HG03060 (cell line): ENCODE measurements around the gene RNF144B.
"Not testable (repeated sequence)": the region's sequence is repeated elsewhere in the genome, so short reads cannot be mapped to it uniquely, and the experiment has no call there.

ENCODE experiments used
- ATAC-seq: cut with Tn5 transposase; IDR thresholded peaks from one replicate; pipeline ENCODE4 v1.9.1; 2021; ENCODE audit warnings: low read depth, moderate number of reproducible peaks; ENCODE audit not compliant: unreplicated experiment

Gene RNF144B

DNA sequence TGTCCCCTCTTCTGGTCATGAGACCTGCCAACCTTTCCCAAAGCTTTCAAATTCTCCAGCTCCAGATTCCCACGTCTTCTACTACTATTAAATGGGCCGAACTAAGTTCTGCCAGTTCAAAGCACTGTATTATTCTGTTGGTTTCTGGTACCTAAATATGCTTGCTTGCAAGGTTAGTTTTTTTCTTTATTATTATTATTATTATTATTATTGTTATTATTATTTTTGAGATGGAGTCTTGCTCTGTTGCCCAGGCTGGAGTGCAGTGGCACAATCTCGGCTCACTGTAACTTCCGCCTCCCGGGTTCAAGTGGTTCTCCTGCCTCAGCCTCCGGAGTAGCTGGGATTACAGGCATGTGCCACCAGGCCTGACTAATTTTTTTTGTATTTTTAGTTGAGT lies 17.8 kb downstream of the RNF144B start:
- ATAC-seq, result not testable (repeated sequence)

DNA sequence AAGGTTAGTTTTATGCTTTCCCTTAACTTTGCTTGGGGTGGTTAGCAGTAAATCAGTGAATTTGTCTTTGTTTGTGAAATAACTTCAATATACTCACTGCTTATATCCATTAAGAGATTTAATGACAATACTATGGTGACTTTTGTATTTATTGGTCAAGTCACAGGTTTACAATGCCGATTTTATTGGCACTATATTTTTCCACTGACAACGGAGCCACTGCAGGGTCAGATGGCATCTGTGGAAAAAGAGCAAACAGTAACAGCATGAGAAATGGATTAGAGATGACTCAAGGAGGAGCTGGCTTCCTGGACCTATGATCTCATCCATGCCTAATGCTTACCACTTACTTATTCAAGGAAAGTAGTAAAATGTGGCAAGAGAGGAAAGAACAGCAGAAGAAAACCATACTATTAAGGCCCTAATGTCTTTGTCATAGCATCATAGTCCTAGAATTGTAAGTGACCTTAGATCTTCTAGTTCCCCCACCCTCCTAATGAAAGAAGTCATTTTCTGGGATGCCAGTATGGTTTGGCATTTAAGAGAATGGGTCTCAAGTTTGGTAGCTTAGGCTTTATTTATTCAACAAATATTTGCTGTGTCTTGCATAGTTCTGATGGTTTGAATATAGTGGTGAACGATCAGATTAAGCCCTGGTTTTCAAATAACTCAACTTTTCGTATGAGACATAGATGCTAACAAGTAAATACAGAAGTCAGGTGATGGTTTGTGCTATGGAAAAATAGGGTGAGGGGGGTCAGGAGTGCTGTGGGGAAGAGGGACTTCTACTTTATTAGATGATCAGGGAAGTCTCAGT lies 18.5 kb downstream of the RNF144B start:
- ATAC-seq, result no peak

DNA sequence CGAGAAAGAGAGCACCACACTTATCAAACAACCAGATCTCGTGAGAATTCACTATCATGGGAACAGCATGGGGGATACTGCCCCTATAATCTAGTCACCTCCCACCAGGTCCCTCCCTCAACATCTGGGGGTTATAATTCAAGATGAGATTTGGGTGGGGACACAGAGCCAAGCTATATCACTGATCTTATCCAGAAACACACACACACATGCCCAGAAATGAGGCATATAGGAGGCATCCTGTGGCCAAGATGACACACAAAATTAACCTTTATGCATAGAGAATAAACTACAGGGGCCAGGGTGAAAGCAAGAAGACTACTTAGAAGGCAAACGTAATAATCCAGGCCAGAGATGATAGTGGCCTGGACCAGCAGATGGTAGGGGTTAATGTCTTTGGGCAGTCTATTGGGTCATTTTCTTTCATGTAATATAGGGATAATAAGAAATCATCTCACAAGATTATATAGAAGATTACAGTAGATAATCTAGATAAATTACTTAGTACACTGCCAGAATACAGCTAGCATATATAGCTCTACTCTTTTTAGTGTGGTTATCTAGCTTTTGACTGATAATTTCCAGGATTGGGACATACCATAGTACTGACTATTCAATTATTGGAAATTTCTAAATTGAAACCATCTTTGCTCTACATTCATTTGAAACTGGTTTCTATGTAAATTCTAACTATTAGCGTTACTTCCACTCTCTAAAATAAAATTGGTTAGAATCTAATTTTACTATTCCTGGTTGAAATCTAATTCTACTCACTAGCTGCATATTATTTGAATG lies 20.0 kb downstream of the RNF144B start:
- ATAC-seq, result no peak

DNA sequence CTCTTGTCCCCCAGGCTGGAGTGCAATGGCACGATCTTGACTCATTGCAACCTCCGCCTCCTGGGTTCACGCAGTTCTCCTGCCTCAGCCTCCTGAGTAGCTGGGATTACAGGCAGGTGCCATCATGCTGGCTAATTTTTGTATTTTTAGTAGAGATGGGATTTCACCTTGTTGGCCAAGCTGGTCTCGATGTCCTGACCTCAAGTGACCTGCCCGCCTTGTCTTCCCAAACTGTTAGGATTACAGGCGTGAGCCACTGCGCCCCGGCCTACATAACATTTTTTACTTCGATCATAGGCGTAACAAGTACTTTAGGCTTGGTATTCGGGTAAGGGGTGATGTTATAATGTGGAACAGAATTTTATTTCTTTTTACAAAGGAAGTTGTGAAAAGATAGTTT lies 22.5 kb downstream of the RNF144B start:
- ATAC-seq, result not testable (repeated sequence)

DNA sequence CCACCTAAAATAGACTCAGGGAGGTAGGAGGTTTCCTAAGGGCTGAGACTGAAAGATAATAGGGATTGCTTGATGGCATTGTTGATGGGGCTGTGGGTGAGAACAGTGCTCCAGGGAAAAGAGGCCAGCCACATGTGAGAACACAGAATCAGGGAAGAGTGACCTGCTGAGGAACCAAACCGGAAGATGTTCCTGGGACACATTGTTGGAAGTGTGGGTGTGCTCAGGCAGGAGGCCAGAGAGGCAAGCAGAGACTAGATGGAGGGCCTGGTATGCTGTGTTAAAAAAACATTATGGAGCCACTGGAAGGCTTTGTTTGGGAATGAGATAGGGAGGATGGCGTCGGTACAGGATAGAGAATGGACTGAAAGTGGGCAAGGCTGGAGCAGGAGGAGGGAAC lies 23.3 kb downstream of the RNF144B start:
- ATAC-seq, result no peak

DNA sequence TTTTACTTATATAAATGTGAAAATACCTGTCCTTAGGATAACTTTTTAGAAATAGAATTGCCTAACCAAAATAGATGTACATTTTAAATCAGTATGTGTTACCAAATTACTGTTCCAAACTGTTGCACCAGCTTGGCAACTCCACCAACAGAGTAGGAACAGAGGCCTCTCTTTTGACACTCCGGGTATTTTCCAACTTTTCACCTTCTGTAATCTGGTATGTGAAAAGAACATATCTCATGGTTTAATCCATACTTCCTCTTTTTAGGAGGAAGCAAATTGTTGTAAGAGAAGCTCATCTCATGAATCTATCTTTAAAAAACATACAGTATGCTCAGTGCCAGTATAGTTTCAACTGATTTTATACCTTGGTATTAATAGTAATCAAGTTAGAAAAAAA lies 24.9 kb downstream of the RNF144B start:
- ATAC-seq, result no peak

DNA sequence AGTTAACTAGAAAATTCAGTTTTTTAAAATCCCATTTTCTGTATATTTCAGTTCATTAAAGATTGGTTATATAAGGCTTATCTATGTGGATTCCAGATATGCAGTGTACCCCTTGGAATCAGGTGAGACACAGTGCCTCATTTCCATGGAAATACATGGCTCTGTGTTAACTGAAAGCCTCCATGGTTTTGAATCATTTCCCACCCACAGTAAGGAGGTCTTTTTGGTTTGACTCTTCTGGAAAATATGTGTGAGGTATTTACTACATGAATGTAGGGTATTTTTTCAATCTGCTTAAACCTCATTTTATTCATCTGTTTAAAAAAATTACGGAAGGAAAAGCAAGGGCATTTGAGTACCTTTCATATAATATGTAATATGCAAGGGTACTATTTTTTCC lies 25.5 kb downstream of the RNF144B start:
- no peak for ATAC-seq

DNA sequence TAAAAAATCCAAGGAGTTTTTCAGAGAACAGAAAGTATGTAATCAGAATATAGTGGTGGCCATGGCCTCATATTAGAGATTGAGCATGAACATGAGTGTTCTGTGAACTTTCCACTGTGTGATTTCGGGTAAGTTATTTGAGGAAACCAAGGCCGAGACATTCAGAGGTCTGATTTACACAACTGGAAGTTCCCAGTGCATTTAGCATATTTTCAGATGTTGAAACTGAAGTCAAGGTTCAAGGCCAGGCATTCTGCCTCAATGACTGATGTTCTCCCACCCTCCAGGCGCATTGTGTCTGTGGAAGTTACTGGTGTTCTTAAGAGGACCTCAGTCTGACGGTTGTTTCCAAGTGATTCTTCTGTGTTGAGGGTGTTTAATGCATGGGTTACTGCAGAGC lies 26.2 kb downstream of the RNF144B start:
- ATAC-seq, result no peak

DNA sequence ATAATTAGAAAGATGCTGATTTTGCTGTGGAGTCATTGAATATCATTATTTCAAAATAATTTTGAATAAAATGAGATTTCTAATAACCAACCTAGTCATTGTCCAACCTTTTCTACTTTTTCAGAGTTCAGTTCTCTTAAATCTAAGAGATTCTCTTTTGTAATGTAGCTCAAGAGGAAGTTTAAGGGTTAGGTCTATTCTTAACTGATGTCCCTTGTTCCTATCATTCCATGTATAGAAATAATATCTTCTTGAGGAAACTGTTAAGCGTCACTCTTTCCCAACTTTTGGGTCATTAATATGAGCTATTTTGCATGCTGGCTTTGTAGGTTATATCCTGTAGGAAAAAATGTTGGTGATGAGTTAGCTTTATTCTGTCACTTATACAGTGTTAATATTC lies 27.0 kb downstream of the RNF144B start:
- no peak for ATAC-seq

DNA sequence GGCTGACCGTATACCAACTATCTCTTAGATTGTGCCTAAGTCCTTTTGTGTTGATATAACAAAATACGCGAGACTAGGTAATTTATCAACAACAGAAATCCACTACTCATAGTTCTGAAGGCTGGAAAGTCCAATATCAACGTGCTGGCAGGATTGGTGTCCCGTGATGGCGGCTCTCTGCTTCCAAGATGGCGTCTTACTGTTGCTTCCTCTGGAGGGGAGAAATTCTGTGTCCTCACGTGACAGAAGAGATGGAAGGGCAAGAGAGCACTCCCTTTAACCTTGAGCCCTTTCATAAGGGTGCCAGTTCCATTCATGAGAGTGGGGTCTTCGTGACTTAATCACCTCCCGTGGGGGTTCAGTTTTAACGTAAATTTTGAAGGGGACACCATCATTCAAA lies 28.1 kb downstream of the RNF144B start:
- ATAC-seq, result no peak

DNA sequence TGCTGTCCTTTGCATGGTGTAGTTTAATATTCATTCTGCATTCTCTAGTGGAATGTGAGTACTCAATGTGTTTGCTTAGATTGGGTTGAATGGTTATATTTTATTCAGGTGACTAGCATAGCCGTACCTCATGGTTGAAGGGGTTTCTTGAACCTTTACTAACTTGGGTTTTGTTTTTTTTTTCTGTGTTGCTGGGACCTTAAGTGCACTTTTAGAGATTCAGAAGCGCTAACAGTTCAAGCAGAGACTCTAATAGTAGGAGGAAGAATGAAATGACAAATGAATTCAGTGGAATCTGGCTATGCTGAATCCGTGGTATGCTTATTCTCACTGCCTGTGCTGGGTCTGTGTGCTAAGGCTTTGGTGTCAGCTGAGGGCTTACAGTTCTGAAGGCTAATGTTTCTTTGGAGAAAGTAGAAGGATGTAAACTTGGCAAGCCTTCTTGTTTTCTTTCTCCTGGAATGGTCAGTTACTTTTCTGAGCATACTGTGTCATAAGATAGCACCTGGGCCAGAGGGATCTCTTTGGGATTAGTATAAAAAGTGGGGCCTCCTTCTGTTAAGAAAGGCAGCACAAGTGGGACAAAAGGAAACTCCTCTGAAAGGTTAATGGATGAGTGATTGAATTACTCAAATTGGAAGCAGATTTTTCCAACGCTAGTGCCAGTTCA lies 28.7 kb downstream of the RNF144B start:
- ATAC-seq, result no peak

DNA sequence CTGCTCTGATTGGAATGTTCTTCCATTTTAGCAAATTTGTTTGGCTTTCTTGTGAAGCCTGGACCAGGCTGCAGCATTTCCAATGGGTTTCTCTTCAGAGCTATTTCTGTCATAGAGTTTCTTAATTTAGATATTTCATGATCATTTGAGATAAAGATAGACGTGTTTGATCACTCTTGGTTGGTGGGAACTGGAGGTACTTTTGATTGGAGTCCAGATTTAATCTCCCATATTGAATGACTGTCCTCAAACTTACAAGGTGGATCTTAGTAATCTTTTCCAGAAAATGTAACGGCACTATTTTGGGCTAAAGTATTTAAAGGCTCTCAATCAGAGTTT lies 29.2 kb downstream of the RNF144B start:
- no peak for ATAC-seq

DNA sequence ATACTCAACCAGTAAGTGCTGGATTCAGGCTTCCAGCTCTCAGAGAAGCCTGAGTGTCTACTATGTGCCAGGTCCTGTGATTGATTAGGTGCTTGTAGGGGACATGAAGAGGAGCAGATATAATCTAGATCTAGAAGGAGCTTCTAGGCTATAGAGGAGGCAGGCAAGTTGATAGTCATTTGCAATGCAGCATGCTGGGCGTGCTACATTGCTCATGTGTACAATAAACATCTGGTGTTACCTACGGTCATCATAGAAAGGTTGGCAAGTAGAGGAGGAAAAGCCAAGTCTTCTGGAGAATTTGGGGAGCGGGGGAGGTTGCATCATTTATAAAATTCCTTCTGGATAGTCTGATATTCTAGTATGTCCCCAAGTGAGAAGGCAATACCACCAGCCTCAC lies 33.2 kb downstream of the RNF144B start:
- no peak for ATAC-seq

DNA sequence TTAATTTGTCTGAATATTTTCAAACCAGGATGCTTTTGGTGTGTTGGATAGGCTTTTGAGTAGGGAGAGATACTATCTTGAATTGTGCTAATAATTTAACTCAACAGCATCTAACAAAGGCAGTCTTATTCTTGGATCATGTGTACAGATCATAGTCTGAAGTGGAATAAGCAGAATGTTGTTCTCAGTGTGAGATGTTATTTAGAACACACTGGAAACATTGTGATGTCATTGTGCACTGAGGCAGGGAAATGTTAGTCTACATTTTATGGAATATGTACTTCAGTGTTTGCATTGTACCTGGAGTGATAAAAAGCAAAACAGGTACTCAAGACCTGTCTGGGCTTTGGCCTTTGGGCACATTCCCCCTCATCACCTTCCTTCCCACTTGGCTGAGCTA lies 35.0 kb downstream of the RNF144B start:
- no peak for ATAC-seq

DNA sequence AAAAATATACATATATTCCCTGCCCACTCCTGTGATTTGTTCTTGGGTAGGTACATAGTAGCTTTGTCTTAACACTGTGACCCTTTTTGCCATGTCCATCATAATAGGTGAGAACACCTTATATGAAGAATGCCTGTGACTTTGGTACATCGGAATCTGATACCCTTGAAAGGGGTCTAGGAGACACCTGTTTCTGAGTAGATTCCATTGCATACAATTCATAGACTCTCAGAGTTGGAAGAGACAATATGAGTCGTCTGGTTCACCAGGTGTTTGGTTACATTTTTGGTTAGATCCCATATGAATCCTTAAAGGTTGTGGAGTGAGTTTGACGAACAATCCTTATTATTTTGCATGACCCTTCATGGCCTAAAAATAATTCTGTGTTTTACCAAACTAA lies 36.3 kb downstream of the RNF144B start:
- ATAC-seq, result no peak

DNA sequence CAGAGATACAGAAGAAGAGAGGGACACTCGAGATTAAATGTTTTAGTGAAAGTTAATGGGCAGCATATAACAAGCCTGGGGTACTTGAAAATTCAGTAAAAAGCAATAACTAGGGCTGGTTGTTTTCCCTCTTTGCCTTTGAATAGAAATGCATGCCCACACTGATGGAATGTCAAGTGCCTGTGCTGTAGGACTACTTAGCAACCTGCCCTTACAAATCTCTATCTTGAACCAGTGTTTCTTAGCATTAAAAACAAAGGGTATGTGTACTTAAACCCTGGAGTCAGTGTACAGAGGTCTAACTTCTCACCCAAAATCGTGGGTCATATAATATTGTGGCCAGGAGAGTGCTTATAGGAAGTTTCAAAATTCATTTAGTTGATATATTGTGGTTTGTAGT lies 37.1 kb downstream of the RNF144B start:
- no peak for ATAC-seq

DNA sequence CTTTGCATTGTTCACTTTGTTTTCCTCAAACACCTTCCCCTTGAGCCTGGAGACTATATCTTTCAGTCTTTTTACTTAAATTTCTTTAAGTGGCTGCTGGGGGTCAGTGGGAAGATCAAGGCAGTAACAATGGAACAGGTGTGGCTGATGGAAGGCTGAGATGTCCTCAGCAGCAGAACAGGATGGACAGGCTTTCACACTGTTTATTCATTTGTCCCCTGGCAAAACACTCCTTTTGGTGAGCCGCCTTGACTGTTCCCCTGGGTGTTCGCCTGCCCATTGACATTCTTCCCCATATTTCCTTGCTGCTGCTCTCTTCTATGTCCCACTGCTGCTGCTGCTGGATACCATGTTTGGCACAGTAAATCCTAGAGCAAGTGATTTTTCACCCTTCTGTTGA lies 38.1 kb downstream of the RNF144B start:
- ATAC-seq, result no peak

DNA sequence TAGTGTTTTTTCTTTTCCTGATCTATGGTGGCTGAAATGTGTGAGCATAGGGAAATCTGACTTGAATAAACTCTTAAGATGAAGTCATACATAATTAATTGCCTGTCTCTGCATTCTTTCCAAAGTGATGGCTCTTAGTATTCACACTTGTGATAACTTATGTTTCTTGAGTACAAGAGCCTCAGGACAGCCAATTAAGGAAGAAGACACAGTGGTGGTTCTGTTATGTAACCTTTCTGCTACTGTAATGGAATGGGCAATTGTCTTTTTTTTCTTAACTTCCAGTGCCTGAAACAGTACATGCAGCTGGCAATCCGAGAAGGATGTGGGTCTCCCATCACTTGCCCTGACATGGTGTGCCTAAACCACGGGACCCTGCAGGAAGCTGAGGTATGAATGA lies 40.1 kb downstream of the RNF144B start:
- no peak for ATAC-seq

DNA sequence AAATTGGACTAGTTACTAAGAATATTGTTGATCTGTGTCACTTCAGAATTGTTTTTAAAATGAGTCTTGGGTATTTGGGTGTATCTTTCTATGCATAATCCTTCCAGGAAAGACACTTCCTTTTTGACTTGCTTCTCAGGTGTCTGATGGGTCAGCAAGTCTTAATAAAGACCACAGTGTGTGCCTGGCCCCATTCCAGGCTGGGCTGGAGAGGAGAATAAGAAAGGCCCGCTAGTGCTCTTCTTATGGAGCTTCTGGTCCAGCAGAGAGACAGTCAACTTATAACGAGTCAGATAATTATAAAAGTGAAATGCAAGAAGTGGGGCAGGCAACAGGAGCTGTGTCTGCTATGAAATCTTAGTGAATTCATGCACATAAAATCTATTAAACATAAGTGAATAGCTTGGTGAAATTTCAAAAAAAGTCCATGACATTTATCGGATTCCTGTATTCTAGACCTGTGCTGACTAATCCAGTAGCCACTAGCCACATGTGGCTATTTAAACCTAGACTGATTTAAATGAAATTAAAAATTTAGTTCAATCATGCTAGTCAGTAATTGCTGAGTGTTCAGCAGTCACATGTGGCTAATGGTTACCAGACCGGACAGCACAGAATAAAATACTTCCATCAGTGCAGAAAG lies 42.6 kb downstream of the RNF144B start:
- ATAC-seq, result no peak

DNA sequence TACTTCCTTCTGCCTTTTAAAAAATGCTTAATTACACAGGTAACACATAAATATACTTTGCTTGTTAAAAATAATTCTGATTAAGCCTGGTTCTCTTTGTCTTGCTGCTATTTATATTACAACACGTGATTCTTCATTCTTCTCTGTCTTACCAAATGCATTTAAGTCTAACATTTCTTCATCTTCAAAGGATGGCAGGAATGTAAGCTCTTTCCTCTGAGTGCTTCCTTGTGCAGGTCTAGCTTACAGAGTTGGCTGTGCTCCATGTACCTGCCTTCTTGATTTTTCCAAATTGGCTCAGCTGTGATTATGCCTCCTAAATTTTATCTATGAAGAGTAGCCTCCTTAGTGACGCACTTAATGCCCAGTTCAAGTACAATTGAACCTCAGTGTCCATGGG lies 44.4 kb downstream of the RNF144B start:
- no peak for ATAC-seq

DNA sequence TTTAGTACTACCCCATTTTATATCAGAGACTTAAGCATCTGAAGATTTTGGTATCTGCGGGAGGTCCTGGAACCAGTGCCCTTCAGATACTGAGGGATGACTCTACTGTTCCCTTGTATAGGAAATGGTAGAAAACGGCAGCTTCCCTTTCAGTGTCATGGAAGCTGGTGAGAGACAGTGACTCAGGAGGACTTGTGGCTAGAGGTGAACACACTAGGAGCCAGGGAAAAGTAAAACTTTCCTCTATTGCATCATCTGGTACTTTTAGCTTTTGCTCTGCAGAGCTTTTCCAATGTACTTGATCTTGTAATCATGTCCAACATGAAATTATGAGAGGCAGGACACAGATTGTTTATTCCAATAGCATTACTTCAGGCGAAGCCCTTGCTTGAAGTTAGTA lies 45.0 kb downstream of the RNF144B start:
- no peak for ATAC-seq
